ENCODE measurements around the gene PRM1.

The PRM1 gene, protein sequence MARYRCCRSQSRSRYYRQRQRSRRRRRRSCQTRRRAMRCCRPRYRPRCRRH

DNA sequence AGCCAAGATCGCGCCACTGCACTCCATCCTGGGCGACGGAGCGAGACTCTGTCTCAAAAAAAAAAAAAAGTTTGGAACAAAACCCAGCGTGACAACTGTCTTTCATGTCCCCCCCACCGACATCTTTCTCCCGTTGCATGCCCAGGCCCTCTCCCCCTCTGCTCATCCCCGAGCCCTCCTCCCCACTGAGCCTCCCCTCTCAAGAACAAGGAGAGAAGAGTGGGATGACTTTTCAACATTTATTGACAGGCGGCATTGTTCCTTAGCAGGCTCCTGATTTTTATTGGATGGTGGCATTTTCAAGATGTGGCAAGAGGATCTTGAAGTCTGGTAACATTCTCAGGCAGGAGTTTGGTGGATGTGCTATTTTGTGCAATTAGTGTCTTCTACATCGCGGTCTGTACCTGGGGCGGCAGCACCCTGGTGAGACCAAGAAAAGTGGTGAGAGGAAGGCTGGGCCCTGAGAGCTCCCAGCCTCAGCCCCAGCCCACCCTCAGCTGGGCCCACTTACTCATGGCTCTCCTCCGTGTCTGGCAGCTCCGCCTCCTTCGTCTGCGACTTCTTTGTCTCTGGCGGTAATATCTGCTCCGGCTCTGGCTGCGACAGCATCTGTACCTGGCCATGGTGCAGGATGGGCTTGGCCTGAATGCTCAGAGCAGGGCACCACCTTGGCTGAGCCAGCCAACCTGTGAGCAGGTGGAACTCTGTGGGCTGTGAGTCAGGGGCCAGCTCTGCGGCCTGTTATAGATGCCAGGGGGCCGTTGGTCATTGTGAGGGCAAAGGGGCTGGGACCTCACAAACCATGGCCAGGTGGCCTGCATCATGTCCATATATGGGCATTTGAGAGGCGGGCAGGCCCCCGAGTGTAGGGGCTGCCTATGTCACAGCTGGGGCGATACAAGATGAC, at the start of gene PRM1:
PRM1 (minus strand) TSS at position 715 of the 907 bp plus-strand sequence; CDS start at position 623, 92 bp downstream.
- in situ Hi-C loops (cut with MboI; ENCODE audit: low pct_unique_long_range_greater_than_20kb, low sequenced_read_pairs, unreplicated experiment) = no loop called here
- TF ChIP-seq, protein P1, sequence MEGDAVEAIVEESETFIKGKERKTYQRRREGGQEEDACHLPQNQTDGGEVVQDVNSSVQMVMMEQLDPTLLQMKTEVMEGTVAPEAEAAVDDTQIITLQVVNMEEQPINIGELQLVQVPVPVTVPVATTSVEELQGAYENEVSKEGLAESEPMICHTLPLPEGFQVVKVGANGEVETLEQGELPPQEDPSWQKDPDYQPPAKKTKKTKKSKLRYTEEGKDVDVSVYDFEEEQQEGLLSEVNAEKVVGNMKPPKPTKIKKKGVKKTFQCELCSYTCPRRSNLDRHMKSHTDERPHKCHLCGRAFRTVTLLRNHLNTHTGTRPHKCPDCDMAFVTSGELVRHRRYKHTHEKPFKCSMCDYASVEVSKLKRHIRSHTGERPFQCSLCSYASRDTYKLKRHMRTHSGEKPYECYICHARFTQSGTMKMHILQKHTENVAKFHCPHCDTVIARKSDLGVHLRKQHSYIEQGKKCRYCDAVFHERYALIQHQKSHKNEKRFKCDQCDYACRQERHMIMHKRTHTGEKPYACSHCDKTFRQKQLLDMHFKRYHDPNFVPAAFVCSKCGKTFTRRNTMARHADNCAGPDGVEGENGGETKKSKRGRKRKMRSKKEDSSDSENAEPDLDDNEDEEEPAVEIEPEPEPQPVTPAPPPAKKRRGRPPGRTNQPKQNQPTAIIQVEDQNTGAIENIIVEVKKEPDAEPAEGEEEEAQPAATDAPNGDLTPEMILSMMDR (IDR thresholded peaks at IDR 0.05; ENCODE audit: extremely low read depth, insufficient read depth, missing control alignments) = no peak
- DNase-seq (ENCODE audit: low spot score) = no peak

DNA sequence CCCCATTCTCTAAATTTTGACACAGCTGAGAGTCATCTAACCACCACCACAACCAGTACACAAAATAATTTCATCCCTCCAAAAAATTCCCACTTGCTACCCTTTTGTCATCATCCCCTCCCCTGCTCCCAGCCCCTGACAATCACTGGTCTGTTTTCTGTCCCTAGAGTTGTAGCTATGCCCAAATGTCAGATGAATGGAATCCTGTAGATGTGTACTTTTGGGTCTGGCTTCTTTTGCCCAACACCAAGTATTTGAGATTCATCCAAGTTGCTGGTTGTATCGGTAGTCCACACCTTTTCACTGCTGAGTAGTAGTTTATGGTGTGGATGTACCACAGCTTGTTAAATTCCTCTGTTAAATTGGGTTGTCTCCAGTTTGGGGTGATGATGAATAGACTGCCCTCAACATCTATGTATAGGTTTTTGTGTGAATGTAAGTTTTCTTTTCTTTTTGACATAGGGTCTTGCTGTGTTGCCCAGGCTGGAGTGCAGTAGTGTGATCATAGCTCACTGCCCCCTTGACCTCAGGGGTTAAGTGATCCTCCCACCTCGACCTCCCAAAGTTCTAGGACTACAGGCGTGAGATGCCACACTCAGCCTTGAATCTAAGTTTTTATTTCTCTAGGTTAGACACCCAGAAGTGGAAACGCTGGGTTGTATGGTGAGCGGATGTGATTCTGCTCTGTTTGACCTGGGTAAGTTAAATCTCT, 49.6 kb upstream of the PRM1 start:
- TF ChIP-seq, protein P1 (IDR thresholded peaks at IDR 0.05; ENCODE audit: extremely low read depth, insufficient read depth, missing control alignments) = no peak
- in situ Hi-C loops (cut with MboI; ENCODE audit: low pct_unique_long_range_greater_than_20kb, low sequenced_read_pairs, unreplicated experiment) = no loop called here
- DNase-seq (ENCODE audit: low spot score) = no peak

DNA sequence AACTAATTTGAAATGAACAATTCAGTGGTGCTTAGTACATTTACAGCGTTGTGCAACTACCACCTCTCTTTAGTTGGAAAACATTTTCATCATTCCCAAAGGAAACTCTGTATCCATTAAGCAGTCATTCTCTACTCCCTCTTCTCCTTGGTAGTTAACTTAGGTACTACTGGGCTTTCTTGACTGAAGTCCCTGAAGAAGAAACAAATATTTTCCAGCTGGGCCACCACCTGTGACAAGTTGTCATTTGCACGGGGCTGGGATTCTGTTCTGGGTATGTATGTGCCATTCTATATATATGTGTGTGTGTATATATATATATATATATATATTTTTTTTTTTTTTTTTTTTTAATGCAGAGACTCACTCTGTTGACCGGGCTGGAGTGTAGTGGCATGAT, 48.8 kb upstream of the PRM1 start:
- no peak for DNase-seq (ENCODE audit: low spot score)
- in situ Hi-C loops (cut with MboI; ENCODE audit: low pct_unique_long_range_greater_than_20kb, low sequenced_read_pairs, unreplicated experiment) = no loop called here
- TF ChIP-seq, protein P1 (IDR thresholded peaks at IDR 0.05; ENCODE audit: extremely low read depth, insufficient read depth, missing control alignments) = no peak

DNA sequence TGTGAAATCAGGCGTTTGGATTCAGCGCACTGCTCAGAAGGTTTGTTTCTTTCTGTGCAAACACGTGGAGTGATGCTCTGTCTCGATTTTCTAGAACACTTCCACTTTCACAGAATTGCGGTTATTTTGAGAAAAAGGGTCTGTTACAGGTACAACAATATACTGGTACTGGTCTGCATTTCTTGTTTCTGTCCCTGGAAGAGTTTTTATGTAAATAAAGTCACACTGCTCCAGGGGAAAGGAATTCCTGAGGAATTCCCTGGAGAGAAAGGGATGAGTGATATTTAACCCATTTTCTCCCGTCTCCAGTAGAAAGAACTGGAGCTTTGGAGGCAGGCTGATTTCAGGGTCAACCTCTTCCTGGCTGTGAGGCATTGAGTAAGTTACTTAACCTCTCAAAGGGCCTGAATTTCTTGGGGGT, 48.0 kb upstream of the PRM1 start:
- DNase-seq (ENCODE audit: low spot score) = peak; percentile 71
- in situ Hi-C loops (cut with MboI; ENCODE audit: low pct_unique_long_range_greater_than_20kb, low sequenced_read_pairs, unreplicated experiment) = no loop called here
- TF ChIP-seq, protein P1 (IDR thresholded peaks at IDR 0.05; ENCODE audit: extremely low read depth, insufficient read depth, missing control alignments) = no peak

DNA sequence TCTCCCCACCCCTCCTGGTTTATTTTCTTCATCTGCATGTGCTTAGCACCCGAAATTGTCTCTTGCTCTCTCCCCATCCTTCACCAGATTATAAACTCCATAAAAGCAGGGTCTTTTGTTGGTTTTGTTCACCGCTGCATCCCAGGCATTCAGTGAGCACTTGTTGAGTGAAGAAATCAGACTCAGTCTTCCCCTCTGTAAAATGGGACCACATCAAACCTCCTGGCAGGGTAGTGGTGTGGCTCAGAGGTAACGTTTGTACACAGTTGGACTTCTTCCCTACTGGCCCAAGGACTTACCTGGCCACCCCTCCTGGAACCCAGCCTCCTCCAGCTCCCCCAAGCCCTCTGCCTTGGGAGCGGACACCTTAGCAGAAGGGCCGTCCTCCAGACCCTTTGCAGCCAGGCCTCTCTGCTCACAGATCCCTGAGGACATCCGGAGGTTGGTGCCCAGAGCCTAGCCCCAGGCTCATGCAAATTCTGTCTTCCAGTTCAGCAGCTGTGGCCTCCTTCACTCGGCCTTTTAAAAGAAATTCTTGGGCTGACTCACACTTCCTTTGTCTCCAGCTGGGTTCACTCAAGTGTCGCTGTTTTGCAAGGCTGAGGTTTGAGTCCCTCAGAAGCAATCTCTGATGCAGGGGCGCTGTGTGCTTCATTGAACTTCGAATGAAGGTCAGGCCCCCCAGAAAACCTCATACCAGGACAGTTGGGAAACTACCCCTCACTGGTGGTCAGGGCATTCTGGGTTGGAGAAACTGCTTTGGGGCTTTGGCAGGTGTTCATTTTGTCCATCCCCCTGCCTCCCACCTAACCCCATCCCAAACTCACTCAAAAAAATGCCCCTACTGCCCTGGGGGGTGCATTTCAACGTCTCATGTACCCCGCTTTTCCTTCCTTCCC, 47.3 kb upstream of the PRM1 start:
- in situ Hi-C loops (cut with MboI; ENCODE audit: low pct_unique_long_range_greater_than_20kb, low sequenced_read_pairs, unreplicated experiment) = no loop called here
- peak; percentile 88 for DNase-seq (ENCODE audit: low spot score)
- TF ChIP-seq, protein P1 (IDR thresholded peaks at IDR 0.05; ENCODE audit: extremely low read depth, insufficient read depth, missing control alignments) = no peak

Data from GM13977 (cell line).